SK-N-SH treated with all-trans-retinoic acid at 6 μM for 48 hours (cell line): Measurements from ENCODE around the gene AP5Z1.

Experiments
- ARNTL ChIP-seq: fragments of 450-650 bp; formaldehyde crosslinking; IDR thresholded peaks from 2 replicates; pipeline ENCODE4 v1.5.0; 2020; ENCODE audit warnings: low read depth, mild to moderate bottlenecking, moderate library complexity, borderline replicate concordance
- BACH2 ChIP-seq: fragments of 250-450 bp; sonication (Bioruptor Pico); IDR thresholded peaks from 2 replicates; pipeline ENCODE4 v1.9.0; 2021; ENCODE audit warnings: mild to moderate bottlenecking, borderline replicate concordance
- CREB5 ChIP-seq: fragments of 250-450 bp; sonication (Bioruptor Pico); IDR thresholded peaks from 2 replicates; pipeline ENCODE4 v1.5.1; 2020; ENCODE audit warnings: low read depth, mild to moderate bottlenecking, moderate library complexity
- CSDC2 ChIP-seq: fragments of 250-450 bp; sonication (Bioruptor Pico); IDR thresholded peaks from 2 replicates; pipeline ENCODE4 v1.5.0; 2020; ENCODE audit warnings: mild to moderate bottlenecking, moderate library complexity
- ESRRG ChIP-seq: fragments of 250-450 bp; sonication (Bioruptor Pico); IDR thresholded peaks from 2 replicates; pipeline ENCODE4 v1.6.1; 2021; ENCODE audit warnings: mild to moderate bottlenecking
- PATZ1 ChIP-seq: fragments of 250-450 bp; sonication (Bioruptor Pico); IDR thresholded peaks from 2 replicates; pipeline ENCODE4 v1.8.0; 2020; ENCODE audit warnings: mild to moderate bottlenecking, moderate library complexity, borderline replicate concordance
- RARB ChIP-seq: fragments of 250-450 bp; sonication (Bioruptor Pico); IDR thresholded peaks from 2 replicates; pipeline ENCODE4 v1.8.0; 2021; ENCODE audit warnings: mild to moderate bottlenecking, moderate library complexity
- SNAI2 ChIP-seq: fragments of 250-450 bp; sonication (Bioruptor Pico); IDR thresholded peaks from 2 replicates; pipeline ENCODE4 v1.5.0; 2020; ENCODE audit warnings: mild to moderate bottlenecking, moderate library complexity
- TOX ChIP-seq: fragments of 250-450 bp; sonication (Bioruptor Pico); IDR thresholded peaks from 2 replicates; pipeline ENCODE4 v1.8.0; 2021; ENCODE audit warnings: mild to moderate bottlenecking, moderate library complexity, borderline replicate concordance
- ZC3H10 ChIP-seq: fragments of 250-450 bp; sonication (Bioruptor Pico); IDR thresholded peaks from 2 replicates; pipeline ENCODE4 v1.5.1; 2021; ENCODE audit warnings: mild to moderate bottlenecking, moderate library complexity
- ZFP3 ChIP-seq: fragments of 250-450 bp; sonication (Bioruptor Pico); IDR thresholded peaks from 2 replicates; pipeline ENCODE4 v1.5.0; 2020; ENCODE audit warnings: mild to moderate bottlenecking, moderate library complexity
- ZFP30 ChIP-seq: fragments of 450-650 bp; formaldehyde crosslinking; IDR thresholded peaks from 2 replicates; pipeline ENCODE4 v1.5.0; 2022; ENCODE audit warnings: mild to moderate bottlenecking, moderate library complexity

GRCh38 chr7:4725850-4726450 is 49.5 kb upstream of the AP5Z1 start:
- TF ChIP-seq SNAI2 (CRISPR knock-in tag) (no peak), ESRRG (no peak), BACH2 (CRISPR knock-in tag) (no peak), ZFP30 (no peak), CSDC2 (CRISPR knock-in tag) (no peak), ZC3H10 (CRISPR knock-in tag) (no peak), ARNTL (no peak), TOX (CRISPR knock-in tag) (no peak), ZFP3 (CRISPR knock-in tag) (no peak), CREB5 (CRISPR knock-in tag) (no peak), PATZ1 (CRISPR knock-in tag) (no peak), RARB (no peak)
